ENCODE results near the gene MTRR. TPM values are rescaled to one million over a fixed set of nuclear protein-coding genes. Genes with fewer than 3 reads are reported as not detected.

MTRR gene
- total and polyA plus RNA-seq, 2 donors (not counting 1 experiment from before 2014, with no cell fraction given): 25.5 to 67.8 TPM

DNA sequence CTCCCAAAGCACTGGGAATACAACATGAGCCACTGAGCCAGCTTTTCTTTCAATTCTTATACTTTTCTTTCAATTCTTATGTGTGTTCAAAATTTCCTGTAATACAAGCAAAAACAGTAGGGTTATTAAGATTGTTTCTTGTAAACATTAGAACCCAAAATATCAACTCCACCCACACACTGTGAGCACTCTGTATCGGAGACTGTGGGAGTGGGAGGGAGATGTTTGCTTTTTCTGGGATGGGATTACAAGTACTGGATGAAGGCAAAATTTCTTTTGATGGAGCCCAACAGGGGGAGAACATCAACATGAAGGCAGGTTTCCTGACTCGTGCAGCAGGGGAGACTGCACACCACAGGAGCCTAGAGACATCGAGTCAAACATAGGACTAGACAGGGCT, 13.3 kb upstream of the MTRR start:
- no peak overlapping the region for H2AFZ ChIP-seq (ENCODE audit: insufficient read depth, low read depth, low read length, poor library complexity, severe bottlenecking)
- H3K4me3 ChIP-seq (ENCODE audit: control extremely low read depth in 1 of 5, extremely low read depth in 1 of 5, insufficient read depth in 1 of 5, low read depth in 2 of 5, low read length in 4 of 5): no peak overlapping the region
- H3K4me1 ChIP-seq (ENCODE audit: control insufficient read depth in 2 of 2, insufficient read depth in 2 of 2, low read length in 2 of 2): peaks cover 5 to 9% of the 10 kb centered on the region in 2 donors
- 96% methylated on average over 2 of the region's 3 CpGs for WGBS (ENCODE audit: insufficient coverage)
- Mint-ChIP-seq H3K27me3 (no peaks in the 10 kb centered on the region), H3K4me3 (no peak overlapping the region), H3K9me3 (ENCODE audit: insufficient read depth) (no peaks in the 10 kb centered on the region), H3K4me1 (peaks cover 14% of the 10 kb centered on the region), H3K27ac (no peak overlapping the region)
- no peaks in the 10 kb centered on the region for H3K79me2 ChIP-seq (ENCODE audit: control insufficient read depth, insufficient read depth, low read length)
- H3K9ac ChIP-seq (ENCODE audit: low read length): no peak overlapping the region
- peaks cover 2 to 18% of the 10 kb centered on the region in 2 experiments for H3K36me3 ChIP-seq (replicated peaks in 1 of 2; ENCODE audit: control extremely low read depth in 1 of 2, control insufficient read depth in 1 of 2, extremely low read depth in 1 of 2, insufficient read depth in 2 of 2, low read length in 1 of 2)
- peaks cover 0 to 17% (median 7%) of the 10 kb centered on the region in 4 experiments for H3K27me3 ChIP-seq (replicated peaks in 1 of 4; ENCODE audit: control extremely low read depth in 1 of 4, control insufficient read depth in 3 of 4, insufficient read depth in 4 of 4, low read length in 3 of 4)
- H3K4me2 ChIP-seq (replicated peaks; ENCODE audit: low read depth, low read length, poor library complexity, severe bottlenecking): no peak overlapping the region
- no peak for ATAC-seq (ENCODE audit: low read depth)
- no peak overlapping the region for H3K27ac ChIP-seq (ENCODE audit: low read length in 2 of 2)
- intact Hi-C loops (cut with micrococcal nuclease): no loop called here
- no peaks in the 10 kb centered on the region for H4K20me1 ChIP-seq (ENCODE audit: control insufficient read depth, insufficient read depth, low read length, poor library complexity, severe bottlenecking)
- CTCF ChIA-PET: interaction anchor here (0.7 to 0.9 kb wide), 2 partner anchors 9 to 22 kb away, joined by 3 read pairs; no protein-coding TSS in a partner anchor
- POLR2A ChIA-PET: no interaction called here
- H3K9me3 ChIP-seq (ENCODE audit: control extremely low read depth in 1 of 3, control insufficient read depth in 2 of 3, insufficient read depth in 1 of 3, low read length in 2 of 3): peaks cover 0 to 10% (median 0%) of the 10 kb centered on the region in 3 donors
- no peak for DNase-seq
- TF ChIP-seq EZH2 (IDR thresholded peaks at IDR 0.05; ENCODE audit: borderline replicate concordance, insufficient read depth, low read depth, low read length, poor library complexity, severe bottlenecking): no peak
- TF ChIP-seq, protein P1, sequence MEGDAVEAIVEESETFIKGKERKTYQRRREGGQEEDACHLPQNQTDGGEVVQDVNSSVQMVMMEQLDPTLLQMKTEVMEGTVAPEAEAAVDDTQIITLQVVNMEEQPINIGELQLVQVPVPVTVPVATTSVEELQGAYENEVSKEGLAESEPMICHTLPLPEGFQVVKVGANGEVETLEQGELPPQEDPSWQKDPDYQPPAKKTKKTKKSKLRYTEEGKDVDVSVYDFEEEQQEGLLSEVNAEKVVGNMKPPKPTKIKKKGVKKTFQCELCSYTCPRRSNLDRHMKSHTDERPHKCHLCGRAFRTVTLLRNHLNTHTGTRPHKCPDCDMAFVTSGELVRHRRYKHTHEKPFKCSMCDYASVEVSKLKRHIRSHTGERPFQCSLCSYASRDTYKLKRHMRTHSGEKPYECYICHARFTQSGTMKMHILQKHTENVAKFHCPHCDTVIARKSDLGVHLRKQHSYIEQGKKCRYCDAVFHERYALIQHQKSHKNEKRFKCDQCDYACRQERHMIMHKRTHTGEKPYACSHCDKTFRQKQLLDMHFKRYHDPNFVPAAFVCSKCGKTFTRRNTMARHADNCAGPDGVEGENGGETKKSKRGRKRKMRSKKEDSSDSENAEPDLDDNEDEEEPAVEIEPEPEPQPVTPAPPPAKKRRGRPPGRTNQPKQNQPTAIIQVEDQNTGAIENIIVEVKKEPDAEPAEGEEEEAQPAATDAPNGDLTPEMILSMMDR (IDR thresholded peaks at IDR 0.05): no peak

DNA sequence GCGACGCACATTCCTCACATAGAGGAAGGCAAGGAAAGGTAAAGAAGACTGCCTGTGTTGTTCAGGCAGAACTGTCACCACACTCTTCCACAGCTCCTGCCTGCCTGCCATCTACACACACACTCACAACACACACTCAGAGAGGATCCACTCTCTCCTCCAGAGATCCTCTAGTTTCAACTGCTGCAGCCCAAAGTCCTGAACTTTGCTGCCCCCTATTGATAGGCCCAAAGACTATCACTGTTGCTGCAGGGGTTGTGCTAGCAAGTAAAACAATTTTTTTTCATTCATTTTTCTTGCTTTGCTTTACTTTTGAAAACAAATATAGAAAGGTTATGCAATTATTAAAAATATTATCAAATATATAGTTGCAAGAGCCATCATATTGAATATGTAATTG, 12.1 kb upstream of the MTRR start:
- TF ChIP-seq, protein P1 (IDR thresholded peaks at IDR 0.05): peak; percentile 23
- TF ChIP-seq EZH2 (IDR thresholded peaks at IDR 0.05; ENCODE audit: borderline replicate concordance, insufficient read depth, low read depth, low read length, poor library complexity, severe bottlenecking): no peak
- DNase-seq: no peak
- Mint-ChIP-seq H3K27me3 (no peaks in the 10 kb centered on the region), H3K4me3 (no peak overlapping the region), H3K27ac (no peak overlapping the region), H3K4me1 (peaks cover 9% of the 10 kb centered on the region), H3K9me3 (ENCODE audit: insufficient read depth) (no peaks in the 10 kb centered on the region)
- peaks cover 0 to under 1% of the 10 kb centered on the region in 2 donors for H3K4me1 ChIP-seq (ENCODE audit: control insufficient read depth in 2 of 2, insufficient read depth in 2 of 2, low read length in 2 of 2)
- no peak overlapping the region for H3K4me3 ChIP-seq (ENCODE audit: control extremely low read depth in 1 of 5, extremely low read depth in 1 of 5, insufficient read depth in 1 of 5, low read depth in 2 of 5, low read length in 4 of 5)
- peaks cover 2 to 29% of the 10 kb centered on the region in 2 experiments for H3K36me3 ChIP-seq (replicated peaks in 1 of 2; ENCODE audit: control extremely low read depth in 1 of 2, control insufficient read depth in 1 of 2, extremely low read depth in 1 of 2, insufficient read depth in 2 of 2, low read length in 1 of 2)
- WGBS (ENCODE audit: insufficient coverage): no CpG with 5 or more reads among the region's 2 CpGs
- ChIA-PET CTCF (no interaction called here), POLR2A (no interaction called here)
- H3K27ac ChIP-seq (ENCODE audit: low read length in 2 of 2): no peak overlapping the region
- no peak for ATAC-seq (ENCODE audit: low read depth)
- peaks cover 0 to 5% (median under 1%) of the 10 kb centered on the region in 4 experiments for H3K27me3 ChIP-seq (replicated peaks in 1 of 4; ENCODE audit: control extremely low read depth in 1 of 4, control insufficient read depth in 3 of 4, insufficient read depth in 4 of 4, low read length in 3 of 4)
- H3K9me3 ChIP-seq (ENCODE audit: control extremely low read depth in 1 of 3, control insufficient read depth in 2 of 3, insufficient read depth in 1 of 3, low read length in 2 of 3): peaks cover 0 to 3% (median 0%) of the 10 kb centered on the region in 3 donors
- H3K9ac ChIP-seq (ENCODE audit: low read length): no peak overlapping the region
- no peak overlapping the region for H2AFZ ChIP-seq (ENCODE audit: insufficient read depth, low read depth, low read length, poor library complexity, severe bottlenecking)
- intact Hi-C loops (cut with micrococcal nuclease): no loop called here
- no peaks in the 10 kb centered on the region for H3K79me2 ChIP-seq (ENCODE audit: control insufficient read depth, insufficient read depth, low read length)
- H3K4me2 ChIP-seq (replicated peaks; ENCODE audit: low read depth, low read length, poor library complexity, severe bottlenecking): no peak overlapping the region
- H4K20me1 ChIP-seq (ENCODE audit: control insufficient read depth, insufficient read depth, low read length, poor library complexity, severe bottlenecking): no peaks in the 10 kb centered on the region

Data from B cell (primary cell).